CD4-positive, alpha-beta T cell treated with Interleukin-17A for 1 hour (primary cell): ENCODE results near the gene NUDCD3.

Experiments
- DNase-seq: peaks from one replicate; pipeline ENCODE4 v3.0.0-alpha.2; 2020

NUDCD3 gene

GRCh38 chr7:44380831-44381493 lies 109.5 kb downstream of the NUDCD3 start:
- DNase-seq: no peak

- DNase-seq: no peak
These were observed 110.1 kb downstream of the NUDCD3 start for GRCh38 chr7:44380189-44380830.

- DNase-seq: no peak
These were observed 110.9 kb downstream of the NUDCD3 start for GRCh38 chr7:44379366-44380188.

- DNase-seq: no peak
These were observed 111.7 kb downstream of the NUDCD3 start for GRCh38 chr7:44378744-44379143.

- DNase-seq: no peak
These were observed 112.6 kb downstream of the NUDCD3 start for GRCh38 chr7:44377681-44378421.

- DNase-seq: no peak
These were observed 113.4 kb downstream of the NUDCD3 start for GRCh38 chr7:44377134-44377463.

- no peak for DNase-seq
These were observed 113.9 kb downstream of the NUDCD3 start for GRCh38 chr7:44376429-44377133.

- DNase-seq: no peak
These were observed 114.5 kb downstream of the NUDCD3 start for GRCh38 chr7:44375926-44376342.

- DNase-seq: no peak
These were observed 115.2 kb downstream of the NUDCD3 start for GRCh38 chr7:44375236-44375699.

GRCh38 chr7:44374007-44374763 lies 116.3 kb downstream of the NUDCD3 start:
- DNase-seq: no peak

GRCh38 chr7:44373418-44373740 lies 117.1 kb downstream of the NUDCD3 start:
- no peak for DNase-seq

- DNase-seq: no peak
These were observed 117.7 kb downstream of the NUDCD3 start for GRCh38 chr7:44372560-44373417.

GRCh38 chr7:44368885-44369284 lies 121.6 kb downstream of the NUDCD3 start:
- no peak for DNase-seq

GRCh38 chr7:44368455-44368854 lies 122.0 kb downstream of the NUDCD3 start:
- DNase-seq: no peak

GRCh38 chr7:44367475-44368043 lies 122.9 kb downstream of the NUDCD3 start:
- DNase-seq: no peak

GRCh38 chr7:44366986-44367385 lies 123.5 kb downstream of the NUDCD3 start:
- no peak for DNase-seq

- no peak for DNase-seq
These were observed 136.8 kb downstream of the NUDCD3 start for GRCh38 chr7:44353668-44354067.

GRCh38 chr7:44348851-44349781 lies 141.3 kb downstream of the NUDCD3 start:
- no peak for DNase-seq

- no peak for DNase-seq
These were observed 142.2 kb downstream of the NUDCD3 start for GRCh38 chr7:44348300-44348699.
